ENCODE data around the gene VRK1. TPM values are rescaled to one million over a fixed set of nuclear protein-coding genes. Genes with fewer than 3 reads are reported as not detected.

The VRK1 gene
- total and polyA plus RNA-seq, 10 of the 15 experiments (the other 5 are each of a cell fraction or from before 2014, with no cell fraction given): 50.9 to 137 (median 84.7) TPM

DNA sequence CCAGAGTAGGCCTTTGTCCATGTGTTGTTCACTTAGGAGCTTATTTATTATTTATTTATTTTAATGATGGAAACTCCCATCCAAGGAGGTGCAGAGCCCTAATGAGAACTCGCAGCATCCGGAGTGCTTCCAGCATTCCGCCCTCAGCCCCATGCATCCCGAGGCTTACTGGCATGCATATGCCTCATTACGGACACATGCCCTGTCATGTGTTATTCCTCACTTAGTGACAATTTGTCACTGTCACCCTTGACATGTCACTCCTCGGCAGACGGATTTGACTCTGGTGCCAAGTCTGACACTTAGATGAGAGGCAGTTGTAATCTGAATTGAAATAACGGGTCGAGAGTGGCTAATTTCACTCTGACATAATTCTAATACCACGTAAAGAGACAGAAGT, 132.8 kb downstream of the VRK1 start:
- no TSS peak for BruUV-seq (replicated peaks)
- FAIRE-seq (no peak), ATAC-seq (no peak), DNase-seq (ENCODE audit: low read depth, low spot score) (no peak)
- TF ChIP-seq ELK1 (IDR thresholded peaks at IDR 0.05; ENCODE audit: low read depth, low read length) (no peak), IKZF1 (conservative IDR thresholded peaks at IDR 0.05) (no peak), NFIC (IDR thresholded peaks at IDR 0.05; ENCODE audit: low read depth, low read length) (no peak), SPI1 (IDR thresholded peaks at IDR 0.05; ENCODE audit: borderline replicate concordance, insufficient read depth, low read depth, low read length) (no peak), HCFC1 (IDR thresholded peaks at IDR 0.05; ENCODE audit: low read length) (no peak), FOXK2 (IDR thresholded peaks at IDR 0.05) (no peak), POLR2A (IDR thresholded peaks at IDR 0.05; ENCODE audit: low read depth, low read length) (no peak), SUPT20H (IDR thresholded peaks at IDR 0.05; ENCODE audit: borderline replicate concordance, control insufficient read depth, low read depth, low read length) (no peak), MAX (IDR thresholded peaks at IDR 0.05; ENCODE audit: low read depth, low read length) (no peak), E2F8 (IDR thresholded peaks at IDR 0.05; ENCODE audit: low read depth, partially characterized antibody) (no peak), SUZ12 (IDR thresholded peaks at IDR 0.05; ENCODE audit: unreplicated experiment) (no peak)
- no peak overlapping the region for H3K27ac ChIP-seq (ENCODE audit: control insufficient read depth, insufficient read depth)
- ChIA-PET SMC1A (ENCODE audit: uncharacterized antibody, unreplicated experiment) (no interaction called here), RAD21 (ENCODE audit: unreplicated experiment) (no interaction called here), POLR2A (no interaction called here), CTCF (no interaction called here)
- H3K27me3 ChIP-seq (replicated peaks in 1 of 2; ENCODE audit: control insufficient read depth in 2 of 2, insufficient read depth in 2 of 2, low read length in 1 of 2): no peaks in the 10 kb centered on the region
- H3K9ac ChIP-seq (ENCODE audit: control insufficient read depth, insufficient read depth, low read length): no peak overlapping the region
- H3K4me2 ChIP-seq (ENCODE audit: control insufficient read depth, insufficient read depth): no peak overlapping the region
- no peak overlapping the region for H3K4me3 ChIP-seq
- in situ Hi-C loops (cut with MboI) (no loop called here), intact Hi-C loops (cut with micrococcal nuclease; ENCODE audit: unreplicated experiment) (no loop called here)
- H3K4me1 ChIP-seq (ENCODE audit: control insufficient read depth, insufficient read depth, low read length): no peaks in the 10 kb centered on the region
- WGBS (ENCODE audit: insufficient coverage, insufficient replicate concordance, low lambda C conversion rate, missing lambda C conversion rate): 89% methylated on average over 10 of the region's 10 CpGs
- H3K79me2 ChIP-seq (ENCODE audit: control insufficient read depth, insufficient read depth, low read length): no peaks in the 10 kb centered on the region
- no peak overlapping the region for H2AFZ ChIP-seq (ENCODE audit: control insufficient read depth, low read depth, low read length)
- no peaks in the 10 kb centered on the region for H4K20me1 ChIP-seq (ENCODE audit: control insufficient read depth, insufficient read depth)
- H3K9me3 ChIP-seq (replicated peaks; ENCODE audit: control insufficient read depth, insufficient read depth, low read length): no peaks in the 10 kb centered on the region
- no peaks in the 10 kb centered on the region for H3K36me3 ChIP-seq (ENCODE audit: control insufficient read depth in 2 of 2, insufficient read depth in 2 of 2, low read length in 1 of 2)

Data from GM12878 (cell line).